Esophagus squamous epithelium (tissue), 4 donors: ENCODE results near the gene C6.

ENCODE experiments used
- POLR2A ChIP-seq, 4 donors: fragments of 450-650 bp; IDR thresholded peaks; one replicate each; pipeline ENCODE4 v1.6.1; 2017; ENCODE audit warnings: antibody characterized with exemption in 4 of 4, mild to moderate bottlenecking in 4 of 4, moderate library complexity in 3 of 4
- TF ChIP-seq, protein P1 (sequence below), 6 experiments: fragments of 450-650 bp in 4 of 6; fragments of 200-600 bp in 2 of 6; sonication (generic) in 2 of 6; IDR thresholded peaks; one replicate each; pipeline ENCODE4 v1.5.1; 2016 to 2019; ENCODE audit warnings: antibody characterized with exemption in 6 of 6, mild to moderate bottlenecking in 4 of 6, moderate library complexity in 4 of 6

DNA sequence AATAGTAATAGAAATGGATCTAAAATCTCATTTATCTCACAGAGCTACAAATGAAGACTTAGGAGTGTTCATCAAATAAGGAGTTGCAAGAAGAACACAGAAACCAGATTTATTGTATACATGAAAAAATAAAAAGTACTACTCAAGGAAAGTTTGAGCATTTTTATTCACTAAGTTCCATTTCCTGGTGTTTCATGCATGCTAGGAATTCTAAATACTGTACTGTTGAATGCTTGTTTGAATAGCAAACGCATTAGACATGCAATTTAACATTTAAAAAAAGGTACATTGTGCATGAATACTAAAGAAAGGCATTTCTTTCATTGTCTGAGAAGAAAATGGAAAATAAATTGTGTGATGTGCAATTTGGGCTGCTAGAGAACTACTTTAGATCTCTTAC is 52.1 kb downstream of the C6 start:
- TF ChIP-seq, protein P1, sequence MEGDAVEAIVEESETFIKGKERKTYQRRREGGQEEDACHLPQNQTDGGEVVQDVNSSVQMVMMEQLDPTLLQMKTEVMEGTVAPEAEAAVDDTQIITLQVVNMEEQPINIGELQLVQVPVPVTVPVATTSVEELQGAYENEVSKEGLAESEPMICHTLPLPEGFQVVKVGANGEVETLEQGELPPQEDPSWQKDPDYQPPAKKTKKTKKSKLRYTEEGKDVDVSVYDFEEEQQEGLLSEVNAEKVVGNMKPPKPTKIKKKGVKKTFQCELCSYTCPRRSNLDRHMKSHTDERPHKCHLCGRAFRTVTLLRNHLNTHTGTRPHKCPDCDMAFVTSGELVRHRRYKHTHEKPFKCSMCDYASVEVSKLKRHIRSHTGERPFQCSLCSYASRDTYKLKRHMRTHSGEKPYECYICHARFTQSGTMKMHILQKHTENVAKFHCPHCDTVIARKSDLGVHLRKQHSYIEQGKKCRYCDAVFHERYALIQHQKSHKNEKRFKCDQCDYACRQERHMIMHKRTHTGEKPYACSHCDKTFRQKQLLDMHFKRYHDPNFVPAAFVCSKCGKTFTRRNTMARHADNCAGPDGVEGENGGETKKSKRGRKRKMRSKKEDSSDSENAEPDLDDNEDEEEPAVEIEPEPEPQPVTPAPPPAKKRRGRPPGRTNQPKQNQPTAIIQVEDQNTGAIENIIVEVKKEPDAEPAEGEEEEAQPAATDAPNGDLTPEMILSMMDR (IDR thresholded peaks at IDR 0.05), result no peak
- TF ChIP-seq POLR2A (IDR thresholded peaks at IDR 0.05), result no peak
